Stimulated activated memory B cell treated with anti-CD40 and anti-IgM and Interleukin-4, amounts not matched to agents 10 μg/mL and 1 μg/mL and 100 μg/mL, for 72 hours (primary cell): ENCODE data around the gene GABPA.
"Not testable (repeated sequence)": the region's sequence is repeated elsewhere in the genome, so short reads cannot be mapped to it uniquely, and the experiment has no call there.

Source experiments
- ATAC-seq: fragments of 150-1000 bp; cut with Tn5 transposase; 2 replicates; pipeline ENCODE4 v1.10.0; 2021
- H3K27ac Mint-ChIP-seq: one replicate; pipeline ENCODE4 v1.8.0; 2022; ENCODE audit warnings: mild to moderate bottlenecking, mixed read lengths
- H3K27me3 Mint-ChIP-seq: one replicate; pipeline ENCODE4 v1.8.0; 2022; ENCODE audit warnings: mixed read lengths
- H3K36me3 Mint-ChIP-seq: one replicate; pipeline ENCODE4 v1.8.0; 2022; ENCODE audit warnings: mixed read lengths
- H3K4me1 Mint-ChIP-seq: one replicate; pipeline ENCODE4 v1.8.0; 2022; ENCODE audit warnings: mixed read lengths
- H3K4me3 Mint-ChIP-seq: one replicate; pipeline ENCODE4 v1.8.0; 2022; ENCODE audit warnings: mild to moderate bottlenecking, moderate library complexity, mixed read lengths
- H3K9me3 Mint-ChIP-seq: one replicate; pipeline ENCODE4 v1.8.0; 2022; ENCODE audit warnings: mixed read lengths

GABPA gene

GRCh38 chr21:25734904-25735645, at the start of gene GABPA, which contains the start of gene ATP5PF:
TSS of gene GABPA (plus strand) at chr21:25734972. CDS start at chr21:25741599, 6,627 bp downstream.
TSS of gene ATP5PF (minus strand) at chr21:25734904. CDS start at chr21:25729794, 5,110 bp downstream.
- Mint-ChIP-seq H3K9me3 (no peaks in the 10 kb centered on the region), H3K27ac (peak within 1 kb of the TSS; percentile 99), H3K36me3 (peaks cover 5% of the 10 kb centered on the region), H3K27me3 (no peaks in the 10 kb centered on the region), H3K4me3 (peak within 1 kb of the TSS; percentile 88), H3K4me1 (peaks cover 51% of the 10 kb centered on the region)
- ATAC-seq: peak; percentile 98

DNA sequence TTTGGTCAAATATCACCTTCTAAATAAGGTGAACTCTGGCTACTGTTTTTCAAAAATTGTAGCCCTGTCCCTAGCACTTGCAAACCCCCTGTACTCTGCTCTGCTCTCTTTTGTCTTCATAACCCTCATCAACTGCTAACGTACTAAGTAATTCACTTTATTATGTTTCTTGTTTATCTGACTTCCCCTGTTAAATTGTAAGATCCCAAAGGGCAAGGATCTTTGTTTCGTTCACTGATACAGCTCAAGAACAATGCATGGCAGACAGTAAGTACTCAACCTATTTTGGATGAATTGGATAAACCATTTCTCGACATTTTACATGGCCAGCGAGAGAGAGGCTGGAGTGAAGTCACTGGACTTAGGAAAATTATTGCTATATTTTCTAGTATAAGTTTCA, 47.0 kb upstream of the GABPA start:
- no peaks in the 10 kb centered on the region for H3K9me3 Mint-ChIP-seq
- H3K4me1 Mint-ChIP-seq: no peaks in the 10 kb centered on the region
- no peak overlapping the region for H3K27ac Mint-ChIP-seq
- no peaks in the 10 kb centered on the region for H3K36me3 Mint-ChIP-seq
- H3K4me3 Mint-ChIP-seq: no peak overlapping the region
- ATAC-seq: no peak
- no peaks in the 10 kb centered on the region for H3K27me3 Mint-ChIP-seq

GRCh38 chr21:25688275-25689155, 46.3 kb upstream of the GABPA start:
- Mint-ChIP-seq H3K4me1 (no peaks in the 10 kb centered on the region), H3K27me3 (no peaks in the 10 kb centered on the region)
- ATAC-seq: no peak

DNA sequence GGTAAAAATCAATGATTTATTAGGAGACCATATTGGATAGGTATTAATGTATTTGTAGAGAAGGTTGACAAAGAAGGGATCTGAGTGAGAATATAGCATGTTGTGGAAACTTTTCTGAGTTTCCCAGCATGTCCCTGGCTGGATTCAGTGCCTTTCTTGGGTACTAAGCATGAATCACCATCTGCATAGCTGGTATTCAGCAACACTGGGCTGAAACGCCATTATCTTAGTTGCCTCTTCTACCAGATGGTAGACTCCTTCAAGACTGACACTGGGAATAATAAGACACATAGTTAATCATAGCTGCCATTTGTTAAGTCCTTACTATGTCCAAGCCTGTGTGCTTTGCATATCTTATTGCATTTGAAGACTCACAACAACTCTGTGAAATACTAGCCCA, 45.5 kb upstream of the GABPA start:
- Mint-ChIP-seq H3K4me1 (no peaks in the 10 kb centered on the region), H3K9me3 (no peaks in the 10 kb centered on the region), H3K4me3 (no peak overlapping the region), H3K36me3 (no peaks in the 10 kb centered on the region), H3K27me3 (no peaks in the 10 kb centered on the region), H3K27ac (no peak overlapping the region)
- no peak for ATAC-seq

More at GRCh38 chr21:25688275-25689155, 46.3 kb upstream of the GABPA start:
- H3K4me3 Mint-ChIP-seq: no peak overlapping the region
- no peak overlapping the region for H3K27ac Mint-ChIP-seq
- no peaks in the 10 kb centered on the region for H3K36me3 Mint-ChIP-seq
- no peaks in the 10 kb centered on the region for H3K9me3 Mint-ChIP-seq

GRCh38 chr21:25691976-25692375, 42.8 kb upstream of the GABPA start:
- Mint-ChIP-seq H3K4me1 (no peaks in the 10 kb centered on the region), H3K36me3 (no peaks in the 10 kb centered on the region), H3K9me3 (no peaks in the 10 kb centered on the region), H3K27me3 (no peaks in the 10 kb centered on the region), H3K4me3 (no peak overlapping the region), H3K27ac (no peak overlapping the region)
- no peak for ATAC-seq

DNA sequence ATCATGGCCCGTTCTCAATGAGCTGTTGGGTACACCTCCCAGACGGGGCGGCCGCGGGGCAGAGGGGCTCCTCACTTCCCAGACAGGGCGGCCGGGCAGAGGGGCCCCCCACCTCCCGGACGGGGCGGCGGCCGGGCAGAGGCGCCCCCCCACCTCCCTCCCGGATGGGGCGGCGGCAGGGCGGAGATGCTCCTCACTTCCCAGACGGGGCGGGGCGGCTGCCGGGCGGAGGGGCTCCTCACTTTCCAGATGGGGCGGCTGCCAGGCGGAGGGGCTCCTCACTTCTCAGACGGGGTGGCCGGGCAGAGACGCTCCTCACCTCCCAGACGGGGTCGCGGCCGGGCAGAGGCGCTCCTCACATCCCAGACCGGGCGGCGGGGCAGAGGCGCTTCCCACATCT, 39.3 kb upstream of the GABPA start:
- H3K36me3 Mint-ChIP-seq, H3K9me3 Mint-ChIP-seq, H3K4me1 Mint-ChIP-seq, H3K4me3 Mint-ChIP-seq, ATAC-seq, H3K27me3 Mint-ChIP-seq, H3K27ac Mint-ChIP-seq: not testable (repeated sequence)

DNA sequence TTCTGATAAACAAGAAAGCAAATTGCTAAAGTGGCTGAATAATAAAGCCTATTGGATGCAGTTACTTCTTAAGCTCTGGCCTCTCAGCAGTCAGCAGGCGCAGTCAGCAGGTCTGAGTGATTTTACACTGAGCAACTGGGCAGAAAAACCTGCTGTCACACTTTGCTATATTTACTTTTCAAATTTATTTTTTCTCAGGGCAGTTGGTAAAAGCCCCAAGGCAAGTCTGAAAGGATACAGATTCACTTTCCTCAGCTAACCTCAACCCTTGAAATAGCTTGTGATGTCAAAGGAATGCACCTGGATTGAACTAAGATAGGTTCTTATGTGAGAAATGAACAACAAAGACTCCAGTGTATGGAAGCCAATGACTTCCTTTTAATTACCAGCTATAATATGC, 34.0 kb upstream of the GABPA start:
- Mint-ChIP-seq H3K4me1 (no peaks in the 10 kb centered on the region), H3K36me3 (no peaks in the 10 kb centered on the region), H3K4me3 (no peak overlapping the region), H3K27ac (no peak overlapping the region), H3K27me3 (no peaks in the 10 kb centered on the region), H3K9me3 (no peaks in the 10 kb centered on the region)
- no peak for ATAC-seq

DNA sequence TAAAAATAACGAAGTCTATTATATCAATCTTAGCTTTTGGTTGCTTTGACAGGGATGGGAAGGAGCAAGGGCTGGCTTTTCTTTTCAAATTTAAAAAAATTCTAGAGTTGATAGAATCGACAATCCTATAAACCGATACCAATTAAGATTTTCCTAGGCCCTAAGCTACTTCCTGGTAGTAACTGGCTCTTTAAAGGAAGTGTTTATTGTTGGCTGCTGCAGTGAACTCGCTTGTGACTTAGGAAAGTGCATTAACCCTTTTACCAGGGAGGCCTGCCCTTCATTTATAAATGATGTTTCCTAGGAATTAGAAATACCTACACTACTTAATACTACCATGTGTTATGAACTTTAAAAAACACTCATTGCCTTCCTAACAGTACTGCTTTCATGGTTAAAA, 33.2 kb upstream of the GABPA start:
- Mint-ChIP-seq H3K4me1 (no peaks in the 10 kb centered on the region), H3K27me3 (no peaks in the 10 kb centered on the region), H3K27ac (no peak overlapping the region), H3K36me3 (no peaks in the 10 kb centered on the region), H3K4me3 (no peak overlapping the region), H3K9me3 (no peaks in the 10 kb centered on the region)
- no peak for ATAC-seq

- Mint-ChIP-seq H3K36me3 (no peaks in the 10 kb centered on the region), H3K4me1 (no peaks in the 10 kb centered on the region)
- no peak for ATAC-seq
These were observed 26.2 kb upstream of the GABPA start for GRCh38 chr21:25708467-25709065.

DNA sequence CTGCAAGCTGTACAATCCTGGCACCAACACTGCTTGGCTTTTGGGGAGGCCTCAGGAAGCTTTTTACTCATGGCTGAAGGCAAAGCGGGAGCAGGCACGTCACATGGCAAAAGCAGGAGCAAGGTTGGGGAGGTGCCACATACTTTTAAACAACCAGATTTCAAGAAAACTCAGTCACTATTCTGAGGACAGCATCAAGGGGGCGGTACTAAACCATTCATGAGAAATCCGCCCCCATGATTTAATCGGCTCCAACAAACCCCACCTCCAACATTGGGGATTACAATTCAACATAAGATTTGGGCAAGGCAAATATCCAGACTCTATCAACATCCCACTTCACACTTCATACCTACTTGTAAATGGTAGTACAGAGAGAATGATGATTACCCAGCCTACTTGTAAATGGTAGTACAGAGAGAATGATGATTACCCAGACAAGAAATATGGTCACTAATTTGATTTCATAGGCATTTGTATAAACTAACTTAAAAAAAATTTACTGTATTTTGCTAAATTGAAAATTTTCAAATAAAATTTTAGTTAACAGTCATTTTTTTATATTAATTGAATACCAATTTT, 25.0 kb upstream of the GABPA start:
- no peak overlapping the region for H3K4me3 Mint-ChIP-seq
- ATAC-seq: no peak

More at GRCh38 chr21:25708467-25709065, 26.2 kb upstream of the GABPA start:
- H3K27me3 Mint-ChIP-seq: no peaks in the 10 kb centered on the region
- no peaks in the 10 kb centered on the region for H3K9me3 Mint-ChIP-seq
- H3K4me3 Mint-ChIP-seq: no peak overlapping the region
- no peak overlapping the region for H3K27ac Mint-ChIP-seq

DNA sequence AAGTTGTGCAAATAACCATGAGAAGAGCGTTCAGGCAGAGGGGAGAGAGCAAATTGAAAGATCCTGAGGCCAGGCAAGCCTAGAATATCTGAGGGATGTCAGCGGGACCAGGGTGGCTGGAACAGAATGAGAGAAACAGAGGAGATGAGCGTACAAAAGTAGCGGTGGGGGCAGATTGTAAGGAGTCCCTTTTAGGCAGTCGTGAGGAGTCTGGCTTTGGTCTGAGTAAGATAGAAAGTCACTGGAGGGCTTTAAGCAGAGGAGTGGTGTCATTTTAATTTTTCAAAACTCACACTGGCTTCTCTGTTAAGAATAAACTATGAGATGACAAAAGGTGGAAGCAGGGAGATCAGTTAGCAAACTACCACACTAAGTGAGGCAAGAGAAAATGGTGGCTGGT, 24.2 kb upstream of the GABPA start:
- Mint-ChIP-seq H3K27me3 (no peaks in the 10 kb centered on the region), H3K4me3 (no peak overlapping the region), H3K36me3 (no peaks in the 10 kb centered on the region), H3K4me1 (no peaks in the 10 kb centered on the region), H3K27ac (no peak overlapping the region), H3K9me3 (no peaks in the 10 kb centered on the region)
- no peak for ATAC-seq

More for the DNA sequence above, 25.0 kb upstream of the GABPA start:
- H3K27me3 Mint-ChIP-seq: no peaks in the 10 kb centered on the region
- no peaks in the 10 kb centered on the region for H3K9me3 Mint-ChIP-seq
- H3K36me3 Mint-ChIP-seq: no peaks in the 10 kb centered on the region
- no peaks in the 10 kb centered on the region for H3K4me1 Mint-ChIP-seq
- H3K27ac Mint-ChIP-seq: no peak overlapping the region

GRCh38 chr21:25714066-25714465, 20.7 kb upstream of the GABPA start:
- not testable (repeated sequence) for H3K36me3 Mint-ChIP-seq, H3K4me3 Mint-ChIP-seq, H3K9me3 Mint-ChIP-seq, H3K27me3 Mint-ChIP-seq, H3K27ac Mint-ChIP-seq, H3K4me1 Mint-ChIP-seq, ATAC-seq

GRCh38 chr21:25717491-25718147, 17.2 kb upstream of the GABPA start:
- no peak for ATAC-seq
- Mint-ChIP-seq H3K27me3 (no peaks in the 10 kb centered on the region), H3K4me1 (no peaks in the 10 kb centered on the region), H3K9me3 (no peaks in the 10 kb centered on the region), H3K36me3 (peaks cover 19% of the 10 kb centered on the region), H3K4me3 (no peak overlapping the region), H3K27ac (no peak overlapping the region)

DNA sequence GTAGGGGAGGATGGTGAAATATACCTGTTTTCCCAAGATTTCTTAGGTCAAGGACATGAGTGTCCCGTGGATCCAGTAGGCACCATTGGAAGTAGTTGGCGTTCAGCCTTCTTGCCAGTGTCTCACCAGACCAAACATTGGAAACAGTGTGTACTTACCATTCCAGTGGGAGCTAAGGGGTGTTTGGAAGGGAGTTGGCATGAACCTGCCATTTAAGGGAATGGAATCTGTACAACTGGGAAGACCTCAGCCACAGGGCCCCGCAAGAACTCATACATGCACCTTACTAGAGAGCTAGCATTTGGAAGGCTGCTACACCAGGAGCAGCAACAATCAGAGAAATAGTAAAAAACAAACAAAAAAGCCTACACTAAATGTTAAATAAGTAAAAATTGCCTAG, 12.8 kb upstream of the GABPA start:
- Mint-ChIP-seq H3K9me3 (no peaks in the 10 kb centered on the region), H3K27ac (no peak overlapping the region), H3K27me3 (no peaks in the 10 kb centered on the region), H3K4me3 (no peak overlapping the region), H3K36me3 (peaks cover 49% of the 10 kb centered on the region), H3K4me1 (no peaks in the 10 kb centered on the region)
- no peak for ATAC-seq

GRCh38 chr21:25722631-25723030, 12.1 kb upstream of the GABPA start:
- Mint-ChIP-seq H3K4me3 (no peak overlapping the region), H3K27ac (no peak overlapping the region), H3K4me1 (no peaks in the 10 kb centered on the region), H3K27me3 (no peaks in the 10 kb centered on the region), H3K9me3 (no peaks in the 10 kb centered on the region), H3K36me3 (peaks cover 49% of the 10 kb centered on the region)
- ATAC-seq: no peak
